KOPT-K1 (cell line): ENCODE results near the gene DHPS.
"Not testable (repeated sequence)": the region's sequence is repeated elsewhere in the genome, so short reads cannot be mapped to it uniquely, and the experiment has no call there.

Experiments used
- H3K27ac ChIP-seq: fragments of 200-600 bp; sonication (generic); 2 replicates; pipeline ENCODE4 v1.5.1; 2016; ENCODE audit warnings: antibody characterized with exemption, mild to moderate bottlenecking, low read depth, low read length; ENCODE audit not compliant: poor library complexity, severe bottlenecking
- H3K36me3 ChIP-seq: fragments of 200-600 bp; sonication (generic); 2 replicates; pipeline ENCODE4 v1.5.1; 2017; ENCODE audit warnings: antibody characterized with exemption, mild to moderate bottlenecking, low read length, moderate library complexity; ENCODE audit not compliant: insufficient read depth
- H3K9me3 ChIP-seq: fragments of 200-600 bp; sonication (generic); 2 replicates; pipeline ENCODE4 v1.5.1; 2017; ENCODE audit warnings: antibody characterized with exemption, low read length, mild to moderate bottlenecking; ENCODE audit not compliant: insufficient read depth, poor library complexity, severe bottlenecking

The DHPS gene

DNA sequence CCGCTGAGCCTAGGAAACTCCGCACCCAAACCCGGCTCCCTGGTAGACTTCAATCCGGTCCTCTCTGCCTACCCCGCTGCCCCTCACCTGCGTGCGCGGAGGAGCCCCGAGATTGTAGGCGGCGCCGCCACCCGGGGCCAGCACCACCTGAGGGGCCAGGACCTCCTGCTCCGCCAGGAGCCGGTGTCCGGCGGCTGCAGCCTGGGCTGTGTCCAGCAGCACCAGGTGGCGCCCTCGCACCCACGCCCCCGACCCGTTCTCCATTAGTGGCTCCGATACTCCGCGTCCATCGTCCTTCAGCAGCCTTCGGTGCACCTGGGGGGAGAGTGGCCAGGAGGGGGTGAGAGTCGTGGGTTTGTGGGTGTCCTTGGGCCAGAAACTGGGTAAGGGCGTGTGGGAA lies 33.6 kb downstream of the DHPS start:
- Histone ChIP-seq H3K9me3 (no peaks in the 10 kb centered on the region), H3K27ac (no peak overlapping the region), H3K36me3 (0 out of 2 replicates have a peak, but pooled peaks cover 5% of the 10 kb centered on the region)

DNA sequence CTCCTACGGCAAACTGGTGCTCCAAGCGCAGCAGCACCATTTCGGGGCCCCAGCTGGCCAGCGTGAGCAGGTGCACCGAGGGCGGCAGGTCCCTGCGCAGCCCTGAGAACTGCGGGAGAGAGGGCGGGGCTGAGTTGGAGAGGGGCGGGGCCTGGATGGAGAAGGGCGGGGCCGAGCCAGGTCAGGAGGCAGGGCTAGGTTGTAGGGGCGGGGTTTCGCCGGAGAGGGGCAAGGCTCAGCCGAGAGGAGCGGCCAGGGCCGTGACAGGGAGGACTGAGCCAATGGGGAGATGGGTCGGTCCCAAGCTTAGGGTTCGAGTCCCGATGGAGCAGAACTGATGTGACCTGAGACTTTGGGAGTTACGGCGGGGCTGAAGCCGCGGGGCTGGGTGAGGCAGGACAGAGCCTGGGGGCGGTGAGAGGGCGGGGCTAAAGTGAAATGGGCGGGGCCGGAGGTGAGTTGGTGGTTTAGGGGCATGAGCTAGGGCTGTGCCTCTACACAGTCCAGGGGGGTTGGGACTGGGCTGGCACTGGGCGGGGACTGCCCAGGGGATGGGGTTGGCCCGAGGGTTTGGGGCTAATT lies 34.1 kb downstream of the DHPS start:
- Histone ChIP-seq H3K9me3 (no peaks in the 10 kb centered on the region), H3K27ac (no peak overlapping the region), H3K36me3 (0 out of 2 replicates have a peak, but pooled peaks cover 5% of the 10 kb centered on the region)

DNA sequence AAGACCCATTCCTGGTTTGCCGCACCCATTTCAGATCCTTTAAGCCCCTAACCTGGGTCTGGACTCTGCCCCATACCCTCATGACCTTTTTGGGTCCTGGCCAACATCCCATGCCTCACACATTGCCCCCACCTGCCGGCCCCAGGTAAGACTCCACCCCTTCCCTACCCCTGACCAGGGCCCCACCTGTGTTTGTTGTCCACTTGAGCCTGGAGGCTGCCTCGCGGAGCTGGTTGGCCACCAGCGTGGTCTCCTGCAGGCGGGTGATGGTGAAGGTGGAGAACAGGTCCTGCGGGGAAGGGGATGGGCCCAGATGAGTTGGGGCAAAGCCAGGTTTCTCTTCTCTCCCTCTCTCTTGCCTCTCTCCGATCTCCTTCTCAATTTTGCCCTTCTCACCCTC lies 34.6 kb downstream of the DHPS start:
- H3K27ac ChIP-seq, result no peak overlapping the region
- 0 out of 2 replicates have a peak, but pooled peaks cover 2% of the 10 kb centered on the region for H3K36me3 ChIP-seq
- no peaks in the 10 kb centered on the region for H3K9me3 ChIP-seq

DNA sequence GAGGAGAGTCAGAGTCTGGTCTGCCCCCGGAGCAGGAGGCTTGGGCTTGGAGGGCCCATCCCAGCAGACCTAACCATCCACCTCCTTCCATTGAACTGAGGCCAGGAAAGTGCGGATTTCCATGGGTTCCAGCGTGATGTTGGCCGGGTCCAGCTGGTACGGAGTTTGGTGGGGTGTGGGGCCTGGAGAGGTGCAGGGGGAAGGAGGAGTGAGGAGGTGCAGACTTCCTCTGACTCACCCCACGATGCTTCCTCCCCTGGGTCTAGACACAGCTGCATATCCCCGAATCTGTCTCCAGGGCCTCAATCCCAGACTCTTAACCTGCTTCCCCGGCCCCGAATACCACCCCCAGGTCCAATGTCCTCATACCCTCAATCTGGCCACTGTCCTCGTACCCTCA lies 35.1 kb downstream of the DHPS start:
- no peaks in the 10 kb centered on the region for H3K36me3 ChIP-seq
- H3K27ac ChIP-seq, result no peak overlapping the region
- H3K9me3 ChIP-seq, result no peaks in the 10 kb centered on the region

DNA sequence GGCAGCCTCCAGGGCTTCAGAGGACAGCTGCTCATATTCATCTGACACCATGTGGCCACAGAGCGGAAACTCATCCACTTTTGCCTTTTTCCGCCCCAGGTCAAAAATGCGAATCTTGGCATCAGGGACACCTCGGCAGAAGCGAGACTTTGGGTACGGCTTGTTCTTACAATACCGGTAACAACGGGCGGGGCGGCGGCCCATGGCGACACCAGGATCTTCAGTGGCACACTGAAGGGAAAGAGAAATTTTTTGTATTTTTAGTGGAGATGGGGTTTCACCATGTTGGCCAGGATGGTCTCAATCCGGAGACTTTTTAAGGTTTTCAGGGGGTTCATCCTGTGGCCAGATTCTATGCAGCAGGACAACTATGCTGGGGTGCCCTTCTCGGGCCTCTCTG lies 38.0 kb downstream of the DHPS start:
- H3K9me3 ChIP-seq, H3K36me3 ChIP-seq, H3K27ac ChIP-seq: not testable (repeated sequence)

DNA sequence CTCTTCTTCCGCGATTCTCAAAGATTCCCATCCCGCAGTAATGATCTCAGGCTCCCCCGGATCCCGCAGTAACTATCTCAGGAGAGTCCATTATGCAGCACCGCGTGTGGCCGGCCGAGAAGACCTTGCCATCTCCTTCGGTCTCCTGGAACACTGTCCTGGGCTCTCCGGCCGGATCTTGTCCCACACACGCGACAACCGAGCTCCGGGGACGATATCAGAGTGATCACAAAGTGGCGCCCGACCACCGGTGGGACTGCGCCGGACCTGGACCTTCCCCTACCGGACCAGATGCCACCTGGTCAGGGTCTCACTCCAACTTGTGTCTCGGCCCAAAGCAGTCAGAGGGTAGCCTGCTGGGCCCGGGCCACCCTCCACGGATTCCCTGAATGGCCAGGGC lies 39.2 kb downstream of the DHPS start:
- no peaks in the 10 kb centered on the region for H3K36me3 ChIP-seq
- H3K27ac ChIP-seq, result no peak overlapping the region
- H3K9me3 ChIP-seq, result no peaks in the 10 kb centered on the region

DNA sequence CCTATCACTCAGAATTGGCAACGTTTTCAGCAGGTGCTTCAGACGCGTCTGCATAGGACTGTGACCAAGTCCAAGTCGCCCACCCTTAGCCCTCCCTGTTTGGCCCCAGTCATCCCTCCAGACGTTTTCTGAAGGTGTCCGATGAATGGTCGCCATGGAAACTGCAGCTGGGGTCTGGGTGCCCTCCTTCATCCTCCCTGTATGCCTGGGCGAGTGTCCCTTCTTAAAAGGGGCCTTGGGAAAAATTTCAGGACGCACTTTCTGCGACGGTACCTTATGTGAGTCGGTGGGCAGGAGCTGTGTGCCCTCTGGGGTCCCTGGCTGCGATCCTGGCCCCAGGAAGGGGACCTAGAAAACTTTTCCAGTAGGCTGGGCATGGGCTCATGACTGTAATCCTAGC lies 40.2 kb downstream of the DHPS start:
- Histone ChIP-seq H3K9me3 (no peaks in the 10 kb centered on the region), H3K27ac (no peak overlapping the region), H3K36me3 (no peaks in the 10 kb centered on the region)

DNA sequence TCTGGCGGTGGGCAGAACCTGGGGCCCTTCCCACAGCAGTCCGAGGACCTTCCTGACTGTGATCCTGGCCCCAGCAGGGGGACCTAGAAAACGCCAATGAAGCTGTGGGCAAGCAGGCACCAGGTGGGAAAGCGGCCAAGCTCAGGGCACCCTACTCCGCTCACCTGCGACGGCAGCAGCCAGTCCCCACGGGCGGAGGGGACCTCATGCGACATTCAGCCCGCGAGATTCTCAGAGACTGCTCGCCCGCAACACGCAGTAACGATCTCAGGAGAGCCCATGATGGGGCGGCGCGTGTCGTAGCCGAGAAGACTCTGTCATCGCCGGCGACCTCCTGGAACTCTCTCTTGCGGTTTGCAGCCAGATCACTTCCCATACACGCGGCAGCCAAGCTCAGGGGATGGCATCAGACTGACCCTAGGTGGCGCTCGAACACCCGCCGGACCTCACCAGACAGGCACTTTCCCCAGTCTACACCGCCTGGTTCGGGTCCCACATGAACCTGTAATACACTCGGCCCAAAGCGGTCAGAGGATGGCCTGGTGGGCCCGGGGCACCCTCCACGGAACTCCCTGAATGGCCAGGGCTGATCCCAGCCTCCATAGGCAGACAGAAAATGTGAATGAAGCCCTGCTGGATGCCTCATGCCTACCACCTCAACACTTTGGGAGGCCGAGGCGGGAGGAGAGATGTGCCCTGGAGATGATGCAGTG lies 41.6 kb downstream of the DHPS start:
- H3K36me3 ChIP-seq, result no peaks in the 10 kb centered on the region
- H3K27ac ChIP-seq, result no peak overlapping the region
- H3K9me3 ChIP-seq, result no peaks in the 10 kb centered on the region

DNA sequence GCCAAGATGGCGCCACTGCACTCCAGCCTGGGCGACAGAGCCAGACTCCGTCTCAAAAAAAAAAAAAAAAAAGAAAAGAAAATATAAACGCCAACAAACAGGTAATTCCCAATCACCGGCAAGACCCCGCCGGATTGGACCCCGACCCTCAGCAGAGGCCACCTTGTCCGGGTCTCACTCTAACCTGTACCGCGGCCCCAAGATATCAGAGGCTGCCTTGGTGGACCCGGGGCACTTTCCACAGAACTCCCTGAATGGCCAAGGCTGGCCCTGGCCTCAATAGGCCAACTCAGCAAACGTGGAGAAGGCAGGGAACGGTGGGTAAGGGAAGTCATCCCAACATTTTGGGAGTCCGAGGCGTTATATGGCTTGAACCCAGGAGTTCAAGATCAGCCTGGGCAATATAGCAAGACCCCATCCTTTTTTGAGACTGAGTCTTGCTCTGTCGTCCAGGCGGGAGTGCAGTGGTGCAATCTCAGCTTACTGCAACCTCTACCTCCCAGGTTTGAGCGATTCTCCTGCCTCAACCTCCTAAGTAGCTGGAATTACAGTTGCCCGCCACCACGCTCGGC lies 43.0 kb downstream of the DHPS start:
- H3K36me3 ChIP-seq, result no peaks in the 10 kb centered on the region
- H3K9me3 ChIP-seq, result no peaks in the 10 kb centered on the region
- no peak overlapping the region for H3K27ac ChIP-seq

DNA sequence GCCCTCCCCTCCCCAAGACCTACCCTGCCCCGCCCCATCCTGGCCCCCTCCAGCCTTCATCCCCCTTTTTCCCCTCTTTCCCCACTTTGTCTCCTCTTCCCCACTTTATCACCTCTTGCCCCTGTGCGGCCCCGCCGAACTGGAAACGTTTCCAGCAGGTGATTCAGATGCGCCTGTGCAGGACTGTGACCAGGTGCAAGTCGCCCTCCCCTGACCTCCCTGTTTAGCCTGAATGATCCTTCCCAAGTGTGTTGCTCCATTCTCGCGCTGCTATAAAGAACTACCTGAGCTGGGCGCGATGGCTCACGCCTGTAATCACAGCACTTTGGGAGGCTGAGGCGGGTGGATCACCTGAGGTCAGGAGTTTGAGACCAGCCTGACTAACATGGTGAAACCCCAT lies 45.0 kb downstream of the DHPS start:
- H3K9me3 ChIP-seq, result no peaks in the 10 kb centered on the region
- no peaks in the 10 kb centered on the region for H3K36me3 ChIP-seq
- no peak overlapping the region for H3K27ac ChIP-seq

DNA sequence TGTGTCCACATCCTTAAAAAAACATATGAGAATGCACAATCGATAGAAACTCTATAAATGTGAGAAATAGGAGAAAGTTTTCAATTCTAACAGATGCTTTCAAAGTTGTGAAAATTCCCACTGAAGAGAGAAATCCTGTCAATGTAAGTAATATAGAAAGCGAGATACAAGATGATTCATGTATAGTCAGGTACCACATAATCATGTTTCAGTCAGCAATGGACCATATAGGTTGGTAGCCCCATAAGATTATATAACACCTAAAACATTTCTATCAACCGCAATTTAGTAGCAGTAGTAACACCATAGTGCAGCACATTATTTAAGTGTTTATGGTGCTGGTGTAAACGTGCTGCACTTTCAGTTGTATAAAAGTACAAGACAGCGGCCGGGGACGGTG lies 52.5 kb downstream of the DHPS start:
- Histone ChIP-seq H3K27ac (no peak overlapping the region), H3K9me3 (peaks cover 24% of the 10 kb centered on the region), H3K36me3 (peaks cover 58% of the 10 kb centered on the region)

DNA sequence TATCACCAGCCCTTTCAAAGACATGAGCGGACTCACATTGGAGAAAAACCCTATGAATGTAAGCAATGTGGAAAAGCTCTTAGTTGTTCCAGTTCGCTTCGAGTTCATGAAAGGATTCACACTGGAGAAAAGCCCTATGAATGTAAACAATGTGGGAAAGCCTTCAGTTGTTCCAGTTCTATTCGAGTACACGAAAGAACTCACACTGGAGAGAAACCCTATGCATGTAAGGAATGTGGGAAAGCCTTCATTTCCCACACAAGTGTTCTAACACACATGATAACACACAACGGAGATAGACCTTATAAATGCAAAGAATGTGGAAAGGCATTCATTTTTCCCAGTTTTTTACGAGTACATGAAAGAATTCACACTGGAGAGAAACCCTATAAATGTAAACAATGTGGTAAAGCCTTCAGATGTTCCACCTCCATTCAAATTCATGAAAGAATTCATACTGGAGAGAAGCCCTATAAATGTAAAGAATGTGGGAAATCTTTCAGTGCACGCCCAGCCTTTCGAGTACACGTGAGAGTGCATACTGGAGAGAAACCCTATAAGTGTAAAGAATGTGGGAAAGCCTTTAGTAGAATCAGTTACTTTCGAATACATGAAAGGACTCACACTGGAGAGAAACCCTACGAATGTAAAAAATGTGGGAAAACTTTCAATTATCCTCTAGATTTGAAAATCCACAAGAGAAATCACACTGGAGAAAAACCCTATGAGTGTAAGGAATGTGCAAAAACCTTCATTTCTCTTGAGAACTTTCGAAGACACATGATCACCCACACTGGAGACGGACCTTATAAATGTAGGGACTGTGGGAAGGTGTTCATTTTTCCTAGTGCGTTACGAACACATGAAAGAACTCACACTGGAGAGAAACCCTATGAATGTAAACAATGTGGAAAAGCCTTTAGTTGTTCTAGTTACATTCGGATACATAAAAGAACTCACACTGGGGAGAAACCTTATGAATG lies 53.3 kb downstream of the DHPS start:
- Histone ChIP-seq H3K27ac (no peak overlapping the region), H3K9me3 (peaks cover 24% of the 10 kb centered on the region), H3K36me3 (peaks cover 62% of the 10 kb centered on the region)

DNA sequence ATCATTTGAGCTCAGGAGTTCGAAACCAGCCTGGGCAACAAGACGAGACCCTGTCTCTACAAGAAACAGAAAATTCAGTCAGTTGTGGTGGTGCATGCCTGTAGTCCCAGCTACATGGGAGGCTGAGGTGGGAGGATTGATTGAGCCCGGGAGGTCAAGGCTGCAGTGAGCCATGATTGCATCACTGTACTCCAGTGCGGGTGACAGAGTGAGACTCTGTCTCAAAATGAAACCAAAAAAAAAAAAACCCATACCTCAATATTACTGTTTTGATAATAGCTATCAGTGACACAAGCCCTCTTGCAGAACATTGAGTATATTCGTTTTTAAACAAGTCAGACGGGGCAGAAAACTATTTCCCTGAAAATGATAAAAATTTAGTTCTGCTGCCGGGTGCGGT lies 54.7 kb downstream of the DHPS start:
- H3K36me3 ChIP-seq, result peaks cover 62% of the 10 kb centered on the region
- H3K9me3 ChIP-seq, result peaks cover 24% of the 10 kb centered on the region
- H3K27ac ChIP-seq, result no peak overlapping the region
